ENCODE data around the gene PLIN4. TPM values are rescaled to one million over a fixed set of nuclear protein-coding genes. Genes with fewer than 3 reads are reported as not detected.

Gene PLIN4
- total and polyA plus RNA-seq, 9 of the 15 experiments (the other 6 are each of a cell fraction or from before 2014, with no cell fraction given) = 0.04 to 0.16 (median 0.07) TPM; not detected in 3

DNA sequence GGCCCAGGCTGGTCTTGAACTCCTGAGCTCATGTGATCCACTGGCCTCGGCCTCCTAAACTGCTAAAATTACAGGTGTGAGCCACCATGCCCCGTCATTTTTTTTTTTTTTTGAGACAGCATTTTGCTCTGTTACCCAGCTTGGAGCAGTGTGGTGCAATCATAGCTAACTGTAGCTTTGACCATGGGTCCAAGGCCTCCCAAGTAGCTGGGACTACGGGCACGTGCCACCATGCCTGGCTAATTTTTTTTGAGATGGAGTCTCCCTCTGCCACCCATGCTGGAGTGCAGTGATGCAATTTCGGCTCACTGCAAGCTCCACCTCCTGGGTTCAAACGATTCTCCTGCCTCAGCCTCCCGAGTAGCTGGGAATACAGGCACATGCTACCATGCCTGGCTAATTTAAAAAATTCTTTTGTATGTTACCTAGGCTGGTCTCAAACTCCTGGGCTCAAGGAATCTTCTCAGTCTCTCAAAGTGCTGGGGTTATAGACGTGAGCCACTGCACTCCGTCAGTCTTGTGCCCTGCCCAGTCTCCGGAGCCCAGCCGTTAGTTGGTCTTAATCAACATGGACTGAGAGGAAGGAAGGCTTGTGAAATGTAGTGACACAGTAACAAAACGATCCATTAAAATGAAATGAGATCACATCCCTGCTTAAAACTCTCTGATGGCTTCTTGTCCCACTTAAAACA, 23.0 kb upstream of the PLIN4 start:
- ChIA-PET POLR2A (interaction anchor here (0.6 to 0.7 kb wide), 4 partner anchors 10 to 243 kb away, joined by 3 to 4 read pairs (median 3); no protein-coding TSS in a partner anchor), CTCF (ENCODE audit: low intra/inter-chr PET ratio) (no interaction called here)
- Histone ChIP-seq H3K9me1 (ENCODE audit: control insufficient read depth, insufficient read depth, low read length) (no peaks in the 10 kb centered on the region), H3K27ac (ENCODE audit: extremely low read depth, low read depth, low read length) (peak overlapping the region; percentile 51; the same call in 2 of the 3 replicates), H3K9ac (ENCODE audit: insufficient read depth in 1 of 2, low read depth in 2 of 2, low read length in 2 of 2) (peak overlapping the region; percentile 32 to 72; a peak in 3 of 4 replicates), H3K79me2 (ENCODE audit: control insufficient read depth, insufficient read depth, low read length) (peaks cover 33% of the 10 kb centered on the region; the same call in 2 of the 3 replicates), H3K36me3 (ENCODE audit: control insufficient read depth, insufficient read depth, low read length) (peaks cover 9% of the 10 kb centered on the region; the same call in 1 of the 3 replicates), H3K9me3 (replicated peaks; ENCODE audit: control insufficient read depth, insufficient read depth, low read depth, low read length) (no peaks in the 10 kb centered on the region), H3K4me2 (ENCODE audit: insufficient read depth, low read length) (peak overlapping the region; percentile 92), H3K4me1 (replicated peaks in 1 of 2; ENCODE audit: control insufficient read depth in 2 of 2, insufficient read depth in 2 of 2, low read length in 2 of 2) (peaks cover 14 to 45% of the 10 kb centered on the region in 2 experiments; a peak in 4 of 5 replicates), H3K27me3 (ENCODE audit: control insufficient read depth in 2 of 2, insufficient read depth in 2 of 2, low read length in 2 of 2) (no peaks in the 10 kb centered on the region), H3K4me3 (peak overlapping the region; percentile 48; the same call in 1 of the 2 replicates), H4K20me1 (replicated peaks; ENCODE audit: control insufficient read depth, insufficient read depth, low read length) (no peaks in the 10 kb centered on the region), H2AFZ (ENCODE audit: low read depth, low read length) (peak overlapping the region; percentile 71)
- FAIRE-seq (peak; percentile 58), DNase-seq (ENCODE audit: extremely low read depth in 1 of 4, low spot score in 3 of 4) (no peak), ATAC-seq (no peak; the same call in 2 of the 3 replicates)
- in situ Hi-C loops (cut with MboI) (no loop called here), intact Hi-C loops (cut with micrococcal nuclease) (no loop called here)
- BruUV-seq (replicated peaks) = no TSS peak
- 48% methylated on average over 12 of the region's 12 CpGs for WGBS (ENCODE audit: insufficient coverage, low coverage, missing lambda C conversion rate)
- TF ChIP-seq SLC30A9 (CRISPR knock-in tag; IDR thresholded peaks at IDR 0.05) (no peak), NEUROD1 (IDR thresholded peaks at IDR 0.05; ENCODE audit: borderline replicate concordance, low read depth, low read length, partially characterized antibody) (no peak), SP2 (IDR thresholded peaks at IDR 0.05; ENCODE audit: extremely low read depth, low read depth, low read length, poor library complexity, severe bottlenecking) (no peak), POLR2A (conservative IDR thresholded peaks at IDR 0.05) (0 out of 2 replicates have a peak, but pooled peaks have one; percentile 34), CEBPB (tag; IDR thresholded peaks at IDR 0.05) (0 out of 2 replicates have a peak, but pooled peaks have one; percentile 8), CEBPG (CRISPR knock-in tag; IDR thresholded peaks at IDR 0.05) (peak; percentile 64), CEBPG (tag; conservative IDR thresholded peaks at IDR 0.05 in 1 of 2, IDR thresholded peaks at IDR 0.05 in 1 of 2) (no peak), STAG1 (CRISPR knock-in tag; IDR thresholded peaks at IDR 0.05; ENCODE audit: borderline replicate concordance) (no peak), NFRKB (IDR thresholded peaks at IDR 0.05; ENCODE audit: low read depth) (peak; percentile 25; the same call in 1 of the 2 replicates)
- TF ChIP-seq, protein P1, sequence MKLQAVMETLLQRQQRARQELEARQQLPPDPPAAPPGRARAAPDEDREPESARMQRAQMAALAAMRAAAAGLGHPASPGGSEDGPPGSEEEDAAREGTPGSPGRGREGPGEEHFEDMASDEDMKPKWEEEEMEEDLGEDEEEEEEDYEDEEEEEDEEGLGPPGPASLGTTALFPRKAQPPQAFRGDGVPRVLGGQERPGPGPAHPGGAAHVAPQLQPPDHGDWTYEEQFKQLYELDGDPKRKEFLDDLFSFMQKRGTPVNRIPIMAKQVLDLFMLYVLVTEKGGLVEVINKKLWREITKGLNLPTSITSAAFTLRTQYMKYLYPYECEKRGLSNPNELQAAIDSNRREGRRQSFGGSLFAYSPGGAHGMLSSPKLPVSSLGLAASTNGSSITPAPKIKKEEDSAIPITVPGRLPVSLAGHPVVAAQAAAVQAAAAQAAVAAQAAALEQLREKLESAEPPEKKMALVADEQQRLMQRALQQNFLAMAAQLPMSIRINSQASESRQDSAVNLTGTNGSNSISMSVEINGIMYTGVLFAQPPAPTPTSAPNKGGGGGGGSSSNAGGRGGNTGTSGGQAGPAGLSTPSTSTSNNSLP (IDR thresholded peaks at IDR 0.05; ENCODE audit: borderline replicate concordance, low read depth, low read length) = no peak
- TF ChIP-seq, protein P2, sequence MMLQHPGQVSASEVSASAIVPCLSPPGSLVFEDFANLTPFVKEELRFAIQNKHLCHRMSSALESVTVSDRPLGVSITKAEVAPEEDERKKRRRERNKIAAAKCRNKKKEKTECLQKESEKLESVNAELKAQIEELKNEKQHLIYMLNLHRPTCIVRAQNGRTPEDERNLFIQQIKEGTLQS (IDR thresholded peaks at IDR 0.05) = peak; percentile 58
- TF ChIP-seq, protein P2 (CRISPR knock-in tag; conservative IDR thresholded peaks at IDR 0.05) = no peak
- TF ChIP-seq, protein P3, sequence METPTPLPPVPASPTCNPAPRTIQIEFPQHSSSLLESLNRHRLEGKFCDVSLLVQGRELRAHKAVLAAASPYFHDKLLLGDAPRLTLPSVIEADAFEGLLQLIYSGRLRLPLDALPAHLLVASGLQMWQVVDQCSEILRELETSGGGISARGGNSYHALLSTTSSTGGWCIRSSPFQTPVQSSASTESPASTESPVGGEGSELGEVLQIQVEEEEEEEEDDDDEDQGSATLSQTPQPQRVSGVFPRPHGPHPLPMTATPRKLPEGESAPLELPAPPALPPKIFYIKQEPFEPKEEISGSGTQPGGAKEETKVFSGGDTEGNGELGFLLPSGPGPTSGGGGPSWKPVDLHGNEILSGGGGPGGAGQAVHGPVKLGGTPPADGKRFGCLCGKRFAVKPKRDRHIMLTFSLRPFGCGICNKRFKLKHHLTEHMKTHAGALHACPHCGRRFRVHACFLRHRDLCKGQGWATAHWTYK (CRISPR knock-in tag; IDR thresholded peaks at IDR 0.05) = no peak
- TF ChIP-seq, protein P4, sequence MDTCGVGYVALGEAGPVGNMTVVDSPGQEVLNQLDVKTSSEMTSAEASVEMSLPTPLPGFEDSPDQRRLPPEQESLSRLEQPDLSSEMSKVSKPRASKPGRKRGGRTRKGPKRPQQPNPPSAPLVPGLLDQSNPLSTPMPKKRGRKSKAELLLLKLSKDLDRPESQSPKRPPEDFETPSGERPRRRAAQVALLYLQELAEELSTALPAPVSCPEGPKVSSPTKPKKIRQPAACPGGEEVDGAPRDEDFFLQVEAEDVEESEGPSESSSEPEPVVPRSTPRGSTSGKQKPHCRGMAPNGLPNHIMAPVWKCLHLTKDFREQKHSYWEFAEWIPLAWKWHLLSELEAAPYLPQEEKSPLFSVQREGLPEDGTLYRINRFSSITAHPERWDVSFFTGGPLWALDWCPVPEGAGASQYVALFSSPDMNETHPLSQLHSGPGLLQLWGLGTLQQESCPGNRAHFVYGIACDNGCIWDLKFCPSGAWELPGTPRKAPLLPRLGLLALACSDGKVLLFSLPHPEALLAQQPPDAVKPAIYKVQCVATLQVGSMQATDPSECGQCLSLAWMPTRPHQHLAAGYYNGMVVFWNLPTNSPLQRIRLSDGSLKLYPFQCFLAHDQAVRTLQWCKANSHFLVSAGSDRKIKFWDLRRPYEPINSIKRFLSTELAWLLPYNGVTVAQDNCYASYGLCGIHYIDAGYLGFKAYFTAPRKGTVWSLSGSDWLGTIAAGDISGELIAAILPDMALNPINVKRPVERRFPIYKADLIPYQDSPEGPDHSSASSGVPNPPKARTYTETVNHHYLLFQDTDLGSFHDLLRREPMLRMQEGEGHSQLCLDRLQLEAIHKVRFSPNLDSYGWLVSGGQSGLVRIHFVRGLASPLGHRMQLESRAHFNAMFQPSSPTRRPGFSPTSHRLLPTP (IDR thresholded peaks at IDR 0.05; ENCODE audit: borderline replicate concordance, extremely low read depth, insufficient read length) = no peak

Data from K562 (cell line).